Psoas muscle (tissue), 8 donors: Measurements from ENCODE around the gene PRMT5. TPM values are rescaled to one million over a fixed set of nuclear protein-coding genes. Genes with fewer than 3 reads are reported as not detected.
"Not testable (repeated sequence)": the region's sequence is repeated elsewhere in the genome, so short reads cannot be mapped to it uniquely, and the experiment has no call there.

Experiments
- ATAC-seq, 4 donors: fragments of 200-7000 bp; cut with Tn5 transposase; one replicate each; pipeline ENCODE4 v1.9.1; 2020; ENCODE audit warnings: moderate library complexity in 3 of 4, mild to moderate bottlenecking in 2 of 4
- DNase-seq, 2 donors: peaks; one replicate each; pipeline ENCODE4 v3.0.0-alpha.2; 2020
- H3K27ac ChIP-seq: fragments of 200-600 bp; one replicate; pipeline ENCODE4 v1.8.0; 2022
- H3K27me3 ChIP-seq, 3 donors: fragments of 200-600 bp in 1 of 3; one replicate each; pipeline versions ENCODE4 v1.6.1 to v1.8.0; 2013 to 2022; ENCODE audit warnings: low read length in 2 of 3, mild to moderate bottlenecking in 2 of 3, moderate library complexity in 1 of 3; ENCODE audit not compliant: insufficient read depth in 3 of 3
- H3K36me3 ChIP-seq, 2 donors: fragments of 200-600 bp in 1 of 2; one replicate each; pipeline versions ENCODE4 v1.6.1 to v1.8.0; 2013 to 2022; ENCODE audit warnings: low read depth in 1 of 2, mild to moderate bottlenecking in 1 of 2, moderate library complexity in 1 of 2; ENCODE audit not compliant: insufficient read depth in 1 of 2
- H3K4me1 ChIP-seq: fragments of 200-600 bp; one replicate; pipeline ENCODE4 v1.8.0; 2022
- H3K4me3 ChIP-seq: fragments of 200-600 bp; one replicate; pipeline ENCODE4 v1.8.0; 2022; ENCODE audit warnings: mild to moderate bottlenecking
- H3K9me3 ChIP-seq: fragments of 200-600 bp; one replicate; pipeline ENCODE4 v1.8.0; 2022
- WGBS, 3 donors: extraction: QIAGEN DNeasy Blood & Tissue Kit; methylation state at CpG; one replicate each; pipeline versions ENCODE4 v1.1.6 to v1.1.7; 2013; 5-methylcytosine and 5-hydroxymethylcytosine counted together
- intact Hi-C, 2 donors: fragments of 100-400 bp; cut with DNase I; formaldehyde crosslinking; loops; one replicate each; pipeline versions ENCODE4 v1.11.0 to v1.14.2; 2022
- polyA plus RNA-seq, 3 donors: library from polyadenylated mRNA; stranded (reverse); fragments of 200-250 nt; gene quantifications; one replicate each; pipeline ENCODE4 v1.2.3, GENCODE V29; 2013
- total RNA-seq, 4 donors: library from RNA; stranded (reverse); fragmentation: NEBNext Ultra II Directional in 2 of 4; extraction: Animal tissue kit (Norgen Biotek cat#: 25700) in 2 of 4; gene quantifications; one replicate each; pipeline versions ENCODE4 v1.2.1 to v1.2.4, GENCODE V29; 2021 to 2023
- TF ChIP-seq, protein P1 (sequence below): fragments of 200-600 bp; IDR thresholded peaks from one replicate; pipeline ENCODE4 v1.8.0; 2022; ENCODE audit warnings: antibody characterized with exemption
- donor health status: healthy with polysubstance abuse.
- donor health status: DM: no; HTN: no; CAD: no; lungs with moderate emphysema.
- donor health status: Bipolar disorder and iron deficiency.
- donor health status: healthy.
- donor health status: DM: yes; HTN: yes; CAD: no.
- donor health status: DM: no; HTN: no; CAD: no.
- donor health status: DM: no; HTN: no; CAD: no.
- donor health status: DM: yes; HTN: yes; CAD: no.

Gene PRMT5
- total and polyA plus RNA-seq, 7 donors, result 45.3 to 99.5 (median 76.1) TPM

DNA sequence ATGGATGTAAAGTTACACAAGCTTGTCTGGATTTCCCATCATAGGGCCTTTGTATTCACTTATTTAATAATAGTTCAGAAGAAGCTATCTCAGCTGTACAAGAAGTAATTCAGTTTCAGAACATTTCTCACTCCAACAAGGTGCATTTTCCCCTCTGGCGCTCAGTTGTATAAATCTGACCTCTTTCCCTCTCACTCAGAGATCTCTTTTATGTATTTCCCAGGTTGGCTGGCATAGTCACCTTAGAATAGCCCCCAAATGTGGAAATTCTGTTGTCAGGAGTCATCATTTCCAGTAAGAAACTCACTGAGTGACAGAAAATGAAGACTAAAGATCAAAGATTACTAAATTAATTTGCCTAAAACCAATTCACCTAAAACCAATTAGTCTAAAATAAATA is 42.0 kb upstream of the PRMT5 start:
- intact Hi-C loops, result no loop called here
- Histone ChIP-seq H3K27me3 (no peaks in the 10 kb centered on the region), H3K4me3 (no peak overlapping the region), H3K9me3 (no peaks in the 10 kb centered on the region), H3K27ac (no peak overlapping the region), H3K4me1 (no peaks in the 10 kb centered on the region), H3K36me3 (no peaks in the 10 kb centered on the region)
- ATAC-seq (no peak), DNase-seq (no peak)
- WGBS, 3 donors, result 90 to 97% (median 96%) methylated on average over 1 of the region's 1 CpG
- TF ChIP-seq, protein P1, sequence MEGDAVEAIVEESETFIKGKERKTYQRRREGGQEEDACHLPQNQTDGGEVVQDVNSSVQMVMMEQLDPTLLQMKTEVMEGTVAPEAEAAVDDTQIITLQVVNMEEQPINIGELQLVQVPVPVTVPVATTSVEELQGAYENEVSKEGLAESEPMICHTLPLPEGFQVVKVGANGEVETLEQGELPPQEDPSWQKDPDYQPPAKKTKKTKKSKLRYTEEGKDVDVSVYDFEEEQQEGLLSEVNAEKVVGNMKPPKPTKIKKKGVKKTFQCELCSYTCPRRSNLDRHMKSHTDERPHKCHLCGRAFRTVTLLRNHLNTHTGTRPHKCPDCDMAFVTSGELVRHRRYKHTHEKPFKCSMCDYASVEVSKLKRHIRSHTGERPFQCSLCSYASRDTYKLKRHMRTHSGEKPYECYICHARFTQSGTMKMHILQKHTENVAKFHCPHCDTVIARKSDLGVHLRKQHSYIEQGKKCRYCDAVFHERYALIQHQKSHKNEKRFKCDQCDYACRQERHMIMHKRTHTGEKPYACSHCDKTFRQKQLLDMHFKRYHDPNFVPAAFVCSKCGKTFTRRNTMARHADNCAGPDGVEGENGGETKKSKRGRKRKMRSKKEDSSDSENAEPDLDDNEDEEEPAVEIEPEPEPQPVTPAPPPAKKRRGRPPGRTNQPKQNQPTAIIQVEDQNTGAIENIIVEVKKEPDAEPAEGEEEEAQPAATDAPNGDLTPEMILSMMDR, result no peak

DNA sequence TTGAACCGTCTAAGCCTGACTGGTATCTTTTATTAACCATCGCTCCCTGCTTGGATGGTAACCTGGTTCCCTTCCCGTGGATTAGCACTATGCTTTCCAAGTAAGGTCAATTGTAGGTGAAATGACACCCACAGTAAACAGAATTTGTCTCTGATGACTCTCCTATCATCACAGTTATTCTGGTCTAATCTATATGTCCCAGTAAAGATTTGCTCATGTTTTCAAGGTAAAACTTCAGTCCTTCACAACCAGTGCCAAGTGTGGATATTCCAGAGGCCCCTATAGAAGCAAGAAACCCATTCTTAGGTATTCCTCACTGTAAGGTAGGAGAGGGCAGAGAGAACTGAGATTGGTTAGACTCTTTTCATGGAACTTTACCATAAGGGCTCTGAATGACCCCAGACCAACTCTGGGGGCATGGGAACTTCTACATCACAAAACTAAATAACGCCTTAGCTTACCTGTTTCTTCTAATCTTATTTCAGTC is 37.6 kb upstream of the PRMT5 start:
- H3K4me3 ChIP-seq, result no peak overlapping the region
- no peaks in the 10 kb centered on the region for H3K4me1 ChIP-seq
- no peak overlapping the region for H3K27ac ChIP-seq
- ATAC-seq, result no peak
- TF ChIP-seq, protein P1, result no peak
- 63 to 68% (median 65%) methylated on average over 4 of the region's 4 CpGs for WGBS, 3 donors
- no peaks in the 10 kb centered on the region for H3K27me3 ChIP-seq
- H3K36me3 ChIP-seq, result no peaks in the 10 kb centered on the region
- intact Hi-C loops, result no loop called here
- H3K9me3 ChIP-seq, result no peaks in the 10 kb centered on the region
- DNase-seq, result no peak

DNA sequence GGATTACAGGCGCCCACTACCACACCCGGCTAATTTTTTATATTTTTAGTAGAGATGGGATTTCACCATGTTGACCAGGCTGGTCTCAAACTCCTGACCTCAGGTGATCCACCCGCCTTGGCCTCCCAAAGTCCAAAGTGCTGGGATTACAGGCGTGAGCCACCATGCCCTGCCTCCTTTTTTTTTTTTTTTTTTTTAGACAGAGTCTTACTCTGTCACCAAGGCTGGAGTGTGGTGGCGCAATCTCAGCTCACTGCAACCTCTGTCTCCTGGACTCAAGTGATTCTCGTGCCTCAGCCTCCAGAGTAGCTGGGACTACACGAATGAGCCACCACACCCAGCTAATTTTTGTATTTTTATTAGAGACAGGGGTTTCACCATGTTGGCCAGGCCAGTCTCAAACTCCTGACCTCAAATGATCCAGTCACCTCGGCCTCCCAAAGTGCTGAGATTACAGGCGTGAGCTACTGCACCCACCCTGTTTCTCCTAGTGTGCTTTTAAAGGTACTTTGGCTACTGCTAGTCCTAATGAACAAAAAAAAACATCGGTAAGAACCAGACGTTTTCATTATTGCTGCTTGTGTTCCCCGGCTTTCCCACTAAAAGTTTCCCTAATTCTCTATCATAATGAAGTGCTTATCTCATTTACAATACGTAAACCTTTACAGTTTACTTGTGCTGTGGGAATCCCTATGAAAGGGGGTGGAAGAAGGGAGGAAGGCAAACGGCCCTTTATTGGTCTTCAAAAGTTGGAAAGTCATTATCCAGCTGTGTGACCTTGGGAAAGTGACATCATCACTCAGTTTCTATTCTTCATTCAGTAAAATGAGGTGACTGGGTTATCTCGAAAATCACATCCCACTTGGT is 37.0 kb upstream of the PRMT5 start:
- intact Hi-C loops, H3K27me3 ChIP-seq, H3K4me1 ChIP-seq, H3K27ac ChIP-seq, DNase-seq, H3K9me3 ChIP-seq, H3K4me3 ChIP-seq, ATAC-seq, H3K36me3 ChIP-seq: not testable (repeated sequence)
- WGBS, 3 donors, result 73 to 80% (median 75%) methylated on average over 15 of the region's 15 CpGs

DNA sequence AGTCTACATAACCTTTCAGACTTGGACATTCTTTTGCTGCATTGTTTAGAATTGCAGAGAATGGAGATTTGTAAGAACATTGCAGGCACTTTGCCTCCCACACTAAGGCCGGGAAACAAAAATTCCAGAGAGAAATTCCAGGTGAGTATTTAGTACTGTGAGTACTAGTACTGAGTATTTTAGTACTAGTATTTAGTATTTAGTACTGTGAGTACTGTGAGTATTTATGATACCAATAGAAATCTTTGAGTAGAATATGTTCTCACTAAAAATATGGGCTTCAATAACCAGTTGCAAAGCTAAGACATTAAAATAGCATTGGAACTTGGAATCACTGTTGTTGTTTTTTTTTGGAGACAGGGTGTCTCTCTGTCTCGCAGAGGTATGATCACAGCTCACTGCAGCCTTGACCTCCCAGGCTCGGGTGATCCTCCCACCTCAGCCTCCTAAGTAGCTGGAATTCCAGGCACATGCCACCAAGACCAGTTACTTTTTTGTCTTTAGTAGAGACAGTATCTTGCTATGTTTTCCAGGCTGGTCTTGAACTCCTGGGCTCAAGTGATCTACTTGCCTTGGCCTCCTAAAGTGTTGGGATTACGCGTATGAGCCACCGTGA is 33.0 kb upstream of the PRMT5 start:
- DNase-seq, result no peak
- Histone ChIP-seq H3K27ac (no peak overlapping the region), H3K27me3 (no peaks in the 10 kb centered on the region), H3K36me3 (no peaks in the 10 kb centered on the region), H3K9me3 (no peaks in the 10 kb centered on the region), H3K4me3 (no peak overlapping the region), H3K4me1 (no peaks in the 10 kb centered on the region)
- TF ChIP-seq, protein P1, result no peak
- 93 to 97% (median 95%) methylated on average over 6 of the region's 6 CpGs for WGBS, 3 donors
- intact Hi-C loops, result no loop called here
- no peak for ATAC-seq
